Nephron (organoid): ENCODE results near the gene MCM10.
"Not testable (repeated sequence)": the region's sequence is repeated elsewhere in the genome, so short reads cannot be mapped to it uniquely, and the experiment has no call there.

ENCODE experiments used
- H3K27ac Mint-ChIP-seq, 3 experiments: 2 replicates each; pipeline ENCODE4 v1.8.0; 2020; ENCODE audit warnings: mixed read lengths in 3 of 3, mild to moderate bottlenecking in 2 of 3, moderate library complexity in 1 of 3
- H3K27me3 Mint-ChIP-seq: 2 replicates; pipeline ENCODE4 v1.8.0; 2021; ENCODE audit warnings: low read depth, mild to moderate bottlenecking, moderate library complexity, mixed read lengths
- H3K36me3 Mint-ChIP-seq: 2 replicates; pipeline ENCODE4 v1.8.0; 2020; ENCODE audit warnings: low read depth, mixed read lengths
- H3K4me1 Mint-ChIP-seq: 2 replicates; pipeline ENCODE4 v1.8.0; 2020; ENCODE audit warnings: mixed read lengths
- H3K4me3 Mint-ChIP-seq, 3 experiments: 2 replicates each; pipeline ENCODE4 v1.8.0; 2020; ENCODE audit warnings: mild to moderate bottlenecking in 3 of 3, mixed read lengths in 3 of 3, moderate library complexity in 2 of 3
- H3K9me3 Mint-ChIP-seq: 2 replicates; pipeline ENCODE4 v1.8.0; 2020; ENCODE audit warnings: mixed read lengths
- TF ChIP-seq, protein P1 (sequence below), 3 experiments: fragments of 200-600 bp; sonication (generic); IDR thresholded peaks; one replicate each; pipeline ENCODE4 v1.5.0; 2021; ENCODE audit warnings: antibody characterized with exemption in 3 of 3; ENCODE audit not compliant: unreplicated experiment in 3 of 3

The MCM10 gene

DNA sequence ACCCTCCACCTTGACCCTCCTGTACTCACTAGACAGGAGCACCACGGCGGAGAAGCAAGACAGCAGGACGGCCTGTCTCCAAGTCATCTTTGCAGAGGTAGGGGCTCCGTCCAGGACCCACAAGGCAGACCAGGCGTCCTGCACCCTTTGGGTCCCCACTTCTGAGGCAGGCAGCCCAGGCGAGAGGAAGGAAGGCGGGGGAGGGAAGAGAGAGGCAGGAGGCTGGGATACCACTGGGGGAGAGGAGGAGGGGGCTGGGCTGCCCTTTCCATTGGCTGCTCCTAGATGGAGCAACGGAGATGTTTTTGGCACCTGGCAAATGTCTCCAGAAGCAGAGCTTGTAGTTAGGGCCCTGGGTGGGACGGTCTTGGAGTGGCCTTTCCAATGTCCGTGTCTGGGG lies 72.8 kb downstream of the MCM10 start, which contains the start of gene UCMA:
Gene UCMA, minus strand, starts transcription at position 203 of the 400 bp plus-strand sequence. Its CDS starts 116 bp downstream, at position 87.
- TF ChIP-seq, protein P1, sequence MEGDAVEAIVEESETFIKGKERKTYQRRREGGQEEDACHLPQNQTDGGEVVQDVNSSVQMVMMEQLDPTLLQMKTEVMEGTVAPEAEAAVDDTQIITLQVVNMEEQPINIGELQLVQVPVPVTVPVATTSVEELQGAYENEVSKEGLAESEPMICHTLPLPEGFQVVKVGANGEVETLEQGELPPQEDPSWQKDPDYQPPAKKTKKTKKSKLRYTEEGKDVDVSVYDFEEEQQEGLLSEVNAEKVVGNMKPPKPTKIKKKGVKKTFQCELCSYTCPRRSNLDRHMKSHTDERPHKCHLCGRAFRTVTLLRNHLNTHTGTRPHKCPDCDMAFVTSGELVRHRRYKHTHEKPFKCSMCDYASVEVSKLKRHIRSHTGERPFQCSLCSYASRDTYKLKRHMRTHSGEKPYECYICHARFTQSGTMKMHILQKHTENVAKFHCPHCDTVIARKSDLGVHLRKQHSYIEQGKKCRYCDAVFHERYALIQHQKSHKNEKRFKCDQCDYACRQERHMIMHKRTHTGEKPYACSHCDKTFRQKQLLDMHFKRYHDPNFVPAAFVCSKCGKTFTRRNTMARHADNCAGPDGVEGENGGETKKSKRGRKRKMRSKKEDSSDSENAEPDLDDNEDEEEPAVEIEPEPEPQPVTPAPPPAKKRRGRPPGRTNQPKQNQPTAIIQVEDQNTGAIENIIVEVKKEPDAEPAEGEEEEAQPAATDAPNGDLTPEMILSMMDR (IDR thresholded peaks at IDR 0.05; ENCODE audit: unreplicated experiment in 3 of 3), result no peak
- no peak within 1 kb of the TSS for H3K4me3 Mint-ChIP-seq
- H3K4me1 Mint-ChIP-seq, result no peaks in the 10 kb centered on the region
- H3K27ac Mint-ChIP-seq, result no peak within 1 kb of the TSS
- H3K9me3 Mint-ChIP-seq, result no peaks in the 10 kb centered on the region
- H3K27me3 Mint-ChIP-seq, result peaks cover 29% of the 10 kb centered on the region
- no peaks in the 10 kb centered on the region for H3K36me3 Mint-ChIP-seq

DNA sequence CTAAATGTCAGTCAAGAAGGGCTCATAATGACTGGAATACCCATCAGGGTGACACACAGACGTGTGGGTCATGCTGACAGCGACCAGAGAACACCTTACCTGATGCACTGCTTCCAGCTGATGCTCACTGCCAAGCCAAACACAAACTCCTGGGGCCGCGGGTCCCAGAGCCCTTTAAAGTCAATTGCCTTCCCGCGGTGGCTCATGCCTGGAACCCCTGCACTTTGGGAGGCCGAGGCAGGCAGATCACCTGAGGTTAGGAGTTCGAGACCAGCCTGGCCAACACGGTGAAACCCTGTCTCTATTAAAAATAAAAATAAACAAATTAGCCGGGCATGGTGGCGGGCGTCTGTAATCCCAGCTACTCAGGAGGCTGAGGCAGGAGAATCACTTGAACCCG lies 73.4 kb downstream of the MCM10 start:
- not testable (repeated sequence) for H3K4me1 Mint-ChIP-seq, H3K9me3 Mint-ChIP-seq, H3K4me3 Mint-ChIP-seq, H3K36me3 Mint-ChIP-seq, H3K27ac Mint-ChIP-seq
- H3K27me3 Mint-ChIP-seq, result peaks cover 25% of the 10 kb centered on the region

DNA sequence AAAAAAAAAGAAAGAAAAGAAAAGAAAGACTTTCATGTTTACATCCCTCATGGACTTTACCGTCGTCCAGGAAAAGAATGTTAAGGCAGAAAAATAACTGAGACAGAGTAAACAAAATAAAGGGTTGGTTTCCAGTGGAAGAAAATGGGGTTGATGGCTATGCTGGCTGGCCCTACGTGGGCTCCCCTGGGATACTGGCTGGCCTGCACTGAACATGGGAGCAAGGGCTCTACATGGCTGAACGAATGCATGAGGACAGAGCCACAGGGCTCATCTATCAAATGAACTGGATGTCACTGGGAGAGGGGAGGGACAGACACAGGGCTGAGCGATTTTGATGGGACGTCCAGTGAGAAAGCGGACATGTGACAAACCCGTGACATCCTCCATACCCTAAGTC lies 75.3 kb downstream of the MCM10 start:
- H3K9me3 Mint-ChIP-seq, result no peaks in the 10 kb centered on the region
- TF ChIP-seq, protein P1 (IDR thresholded peaks at IDR 0.05; ENCODE audit: unreplicated experiment in 3 of 3), result no peak
- H3K27me3 Mint-ChIP-seq, result peaks cover 19% of the 10 kb centered on the region
- H3K4me3 Mint-ChIP-seq, result no peak overlapping the region
- H3K27ac Mint-ChIP-seq, result no peak overlapping the region
- H3K4me1 Mint-ChIP-seq, result no peaks in the 10 kb centered on the region
- no peaks in the 10 kb centered on the region for H3K36me3 Mint-ChIP-seq

DNA sequence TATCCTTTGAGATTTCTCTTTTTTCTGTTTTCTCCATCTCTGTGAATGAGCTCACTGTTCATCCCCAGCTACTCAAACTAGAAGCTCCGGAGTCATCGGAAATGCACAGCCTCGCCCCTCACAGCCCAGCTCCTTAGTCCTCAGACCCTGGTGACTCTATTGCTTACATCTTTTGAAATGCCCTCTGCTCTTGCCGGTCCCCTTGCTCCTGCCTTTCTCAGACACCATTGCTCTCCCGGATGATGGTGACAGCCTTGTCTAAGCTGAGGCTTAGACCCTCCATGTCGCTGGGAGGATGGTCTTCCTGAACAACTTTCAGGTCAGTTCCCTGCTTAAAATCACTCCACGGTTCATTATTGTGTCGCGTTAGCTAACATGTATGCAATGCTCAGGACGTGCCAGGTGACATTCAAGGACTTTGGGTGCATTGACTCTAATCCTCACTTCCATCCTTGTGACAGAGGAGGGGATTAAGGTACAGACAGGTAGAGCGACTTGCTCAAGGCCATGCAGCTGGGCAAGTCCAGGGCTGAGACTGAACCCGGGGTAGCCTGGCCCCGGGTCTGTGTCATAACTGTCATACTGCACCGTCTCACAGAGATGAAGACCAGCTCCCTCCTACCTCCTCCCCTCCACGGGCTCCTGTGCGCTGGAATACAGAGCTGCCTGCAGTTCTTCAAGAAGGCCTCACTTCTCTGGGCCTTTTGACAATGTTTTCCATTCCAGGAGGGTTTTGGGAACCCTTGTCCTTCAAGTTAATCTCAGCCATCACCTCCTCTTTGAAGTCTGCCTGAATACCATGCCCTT lies 77.1 kb downstream of the MCM10 start:
- H3K27me3 Mint-ChIP-seq, result peaks cover 12% of the 10 kb centered on the region
- H3K4me3 Mint-ChIP-seq, result no peak overlapping the region

DNA sequence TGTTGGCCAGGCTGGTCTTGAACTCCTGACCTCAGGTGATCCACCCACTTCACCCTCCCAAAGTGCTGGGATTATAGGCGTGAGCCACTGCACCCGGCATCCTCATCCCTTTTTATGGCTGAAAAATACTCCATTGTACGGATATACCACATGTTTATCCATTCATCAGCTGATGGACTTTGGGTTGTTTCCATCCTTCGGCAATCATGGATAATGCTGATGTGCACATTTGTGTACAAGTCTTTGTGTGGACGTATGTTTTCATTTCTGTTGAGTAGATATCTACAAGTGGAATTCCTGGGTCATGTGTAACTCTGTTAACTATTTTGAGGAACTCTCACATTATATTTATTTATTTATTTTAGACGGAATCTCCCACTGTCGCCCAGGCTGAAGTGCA lies 78.6 kb downstream of the MCM10 start:
- no peak overlapping the region for H3K4me3 Mint-ChIP-seq
- TF ChIP-seq, protein P1 (IDR thresholded peaks at IDR 0.05; ENCODE audit: unreplicated experiment in 3 of 3), result no peak
- H3K27ac Mint-ChIP-seq, result no peak overlapping the region
- H3K9me3 Mint-ChIP-seq, result no peaks in the 10 kb centered on the region
- H3K4me1 Mint-ChIP-seq, result no peaks in the 10 kb centered on the region
- H3K27me3 Mint-ChIP-seq, result peaks cover 4% of the 10 kb centered on the region
- H3K36me3 Mint-ChIP-seq, result no peaks in the 10 kb centered on the region

More for the DNA sequence above, 77.1 kb downstream of the MCM10 start:
- Mint-ChIP-seq H3K27ac (no peak overlapping the region), H3K4me1 (no peaks in the 10 kb centered on the region), H3K9me3 (no peaks in the 10 kb centered on the region), H3K36me3 (no peaks in the 10 kb centered on the region)
- TF ChIP-seq, protein P1 (IDR thresholded peaks at IDR 0.05; ENCODE audit: unreplicated experiment in 3 of 3), result no peak

DNA sequence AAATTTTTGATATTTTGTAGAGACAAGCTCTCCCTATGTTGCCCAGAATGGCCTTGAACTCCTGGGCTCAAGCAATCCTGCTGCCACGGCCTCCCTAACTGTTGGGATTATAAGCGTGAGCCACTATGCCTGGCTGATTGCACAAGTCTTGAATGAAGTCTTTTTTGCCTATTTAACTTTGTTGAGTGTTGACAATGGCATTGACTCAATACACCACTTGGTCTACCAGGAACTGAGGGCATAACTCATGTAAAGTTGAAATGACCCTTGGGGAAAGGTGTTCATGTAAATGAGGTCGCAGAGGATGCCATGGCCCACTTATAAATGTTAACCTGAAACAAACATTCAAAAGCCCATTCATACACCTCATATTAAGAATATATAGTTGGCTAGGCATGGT lies 80.3 kb downstream of the MCM10 start:
- no peaks in the 10 kb centered on the region for H3K36me3 Mint-ChIP-seq
- H3K4me3 Mint-ChIP-seq, result no peak overlapping the region
- H3K27ac Mint-ChIP-seq, result no peak overlapping the region
- TF ChIP-seq, protein P1 (IDR thresholded peaks at IDR 0.05; ENCODE audit: unreplicated experiment in 3 of 3), result no peak
- H3K27me3 Mint-ChIP-seq, result peaks cover 4% of the 10 kb centered on the region
- no peaks in the 10 kb centered on the region for H3K9me3 Mint-ChIP-seq
- H3K4me1 Mint-ChIP-seq, result no peaks in the 10 kb centered on the region

DNA sequence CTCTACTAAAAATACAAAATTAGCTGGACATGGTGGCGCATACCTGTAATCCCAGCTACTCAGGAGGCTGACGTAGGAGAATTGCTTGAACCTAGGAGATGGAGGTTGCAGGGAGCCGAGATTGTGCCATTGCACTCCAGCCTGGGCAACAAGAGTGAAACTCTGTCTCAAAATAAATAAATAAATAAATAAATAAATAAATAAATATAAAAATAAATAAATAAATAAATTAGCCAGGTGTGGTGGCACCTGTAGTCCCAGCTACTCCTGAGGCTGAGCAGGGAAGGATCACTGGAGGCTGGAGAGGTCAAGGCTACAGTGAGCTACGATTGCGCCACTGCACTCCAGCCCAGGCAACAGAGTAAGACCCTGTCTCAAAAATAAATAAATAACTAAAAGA lies 80.9 kb downstream of the MCM10 start:
- not testable (repeated sequence) for H3K4me3 Mint-ChIP-seq, H3K27ac Mint-ChIP-seq, H3K36me3 Mint-ChIP-seq, H3K27me3 Mint-ChIP-seq, H3K9me3 Mint-ChIP-seq, H3K4me1 Mint-ChIP-seq
